Neuron (in vitro differentiated cells): ENCODE results near the gene FBXO41.

Source experiments
- H2AFZ ChIP-seq: one replicate; pipeline ENCODE4 v1.6.1; 2013; ENCODE audit warnings: low read depth, mild to moderate bottlenecking, inconsistent platforms, low read length, moderate library complexity
- H3K27me3 ChIP-seq: one replicate; pipeline ENCODE4 v1.6.1; 2013; ENCODE audit warnings: low read length; ENCODE audit not compliant: insufficient read depth
- H3K36me3 ChIP-seq: one replicate; pipeline ENCODE4 v1.6.1; 2013; ENCODE audit warnings: low read length; ENCODE audit not compliant: insufficient read depth
- H3K4me1 ChIP-seq: one replicate; pipeline ENCODE4 v1.6.1; 2013; ENCODE audit warnings: low read length; ENCODE audit not compliant: insufficient read depth
- H3K4me3 ChIP-seq: 2 replicates; pipeline ENCODE4 v1.5.1; 2013; ENCODE audit warnings: mild to moderate bottlenecking, low read length, moderate library complexity
- H3K9me3 ChIP-seq: one replicate; pipeline ENCODE4 v1.6.1; 2013; ENCODE audit warnings: low read length

Gene FBXO41, protein sequence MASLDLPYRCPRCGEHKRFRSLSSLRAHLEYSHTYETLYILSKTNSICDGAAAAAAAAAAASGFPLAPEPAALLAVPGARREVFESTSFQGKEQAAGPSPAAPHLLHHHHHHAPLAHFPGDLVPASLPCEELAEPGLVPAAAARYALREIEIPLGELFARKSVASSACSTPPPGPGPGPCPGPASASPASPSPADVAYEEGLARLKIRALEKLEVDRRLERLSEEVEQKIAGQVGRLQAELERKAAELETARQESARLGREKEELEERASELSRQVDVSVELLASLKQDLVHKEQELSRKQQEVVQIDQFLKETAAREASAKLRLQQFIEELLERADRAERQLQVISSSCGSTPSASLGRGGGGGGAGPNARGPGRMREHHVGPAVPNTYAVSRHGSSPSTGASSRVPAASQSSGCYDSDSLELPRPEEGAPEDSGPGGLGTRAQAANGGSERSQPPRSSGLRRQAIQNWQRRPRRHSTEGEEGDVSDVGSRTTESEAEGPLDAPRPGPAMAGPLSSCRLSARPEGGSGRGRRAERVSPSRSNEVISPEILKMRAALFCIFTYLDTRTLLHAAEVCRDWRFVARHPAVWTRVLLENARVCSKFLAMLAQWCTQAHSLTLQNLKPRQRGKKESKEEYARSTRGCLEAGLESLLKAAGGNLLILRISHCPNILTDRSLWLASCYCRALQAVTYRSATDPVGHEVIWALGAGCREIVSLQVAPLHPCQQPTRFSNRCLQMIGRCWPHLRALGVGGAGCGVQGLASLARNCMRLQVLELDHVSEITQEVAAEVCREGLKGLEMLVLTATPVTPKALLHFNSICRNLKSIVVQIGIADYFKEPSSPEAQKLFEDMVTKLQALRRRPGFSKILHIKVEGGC

DNA sequence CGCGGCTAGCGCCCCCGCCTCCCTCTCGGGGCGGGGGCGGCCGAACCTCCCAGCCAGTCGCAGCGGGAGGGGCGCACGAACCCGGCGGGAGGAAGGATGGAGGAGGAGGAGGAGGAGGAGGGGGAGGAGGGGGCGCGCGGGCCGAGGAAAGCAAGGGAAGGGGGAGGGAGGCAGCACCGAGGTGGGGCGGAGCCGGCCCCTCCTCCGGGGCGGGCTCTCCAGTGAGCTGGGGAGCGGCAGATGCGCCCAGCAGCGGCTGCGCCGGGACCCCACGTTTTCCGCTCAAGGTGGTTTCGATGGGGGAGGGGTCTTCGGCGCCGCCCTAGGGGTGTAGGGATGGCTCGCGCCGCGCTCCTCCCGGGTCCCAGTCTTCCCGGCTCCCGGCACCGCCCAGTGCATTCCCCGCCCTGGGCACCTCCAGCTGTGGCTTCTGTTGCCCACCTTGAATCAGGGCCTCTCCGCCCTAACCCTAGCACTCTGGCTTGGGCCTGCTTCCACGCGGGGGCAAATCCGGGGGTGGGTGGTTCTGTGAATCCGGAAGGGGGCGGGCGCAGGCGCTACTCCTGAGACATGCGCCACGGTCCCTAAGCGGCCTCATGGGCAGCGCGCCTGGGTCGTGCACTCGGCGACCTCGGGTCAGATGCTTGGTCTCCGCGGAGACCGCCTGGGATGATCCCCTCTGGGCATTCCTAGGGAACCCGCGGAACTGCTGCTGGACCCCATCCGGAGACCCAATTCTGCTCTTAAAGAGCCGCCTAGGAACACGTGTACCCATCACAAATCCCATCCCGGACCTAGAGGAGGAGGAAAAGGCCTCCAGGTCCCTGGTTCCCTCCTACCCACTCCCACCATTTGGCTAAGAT, at the start of gene FBXO41:
Gene FBXO41 (minus strand): TSS at position 183 of the 863 bp plus-strand sequence. CDS start 14,848 bp downstream, outside the sequence.
- H2AFZ ChIP-seq: peak within 1 kb of the TSS; percentile 98
- peak within 1 kb of the TSS; percentile 80 for H3K4me3 ChIP-seq
- no peaks in the 10 kb centered on the region for H3K36me3 ChIP-seq
- no peaks in the 10 kb centered on the region for H3K9me3 ChIP-seq
- peaks cover 16% of the 10 kb centered on the region for H3K4me1 ChIP-seq
- H3K27me3 ChIP-seq: peaks cover 33% of the 10 kb centered on the region

DNA sequence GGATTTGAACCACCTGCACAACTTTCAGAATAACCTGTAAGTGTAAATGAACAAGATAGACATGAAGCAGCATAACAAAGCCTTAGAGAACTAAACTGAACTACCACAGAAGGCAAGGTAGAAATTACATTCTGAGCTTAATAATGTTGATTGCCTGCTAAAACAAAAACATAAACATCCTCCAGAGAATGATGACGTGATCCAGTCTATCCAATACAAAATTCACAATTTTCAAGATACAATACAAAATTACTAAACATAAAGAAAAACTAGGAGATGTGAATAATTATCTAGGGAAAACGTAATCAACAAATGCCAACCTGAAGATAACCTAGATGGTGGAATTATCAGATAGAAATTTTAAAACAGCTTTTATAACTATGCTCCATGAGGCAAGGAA, 49.8 kb upstream of the FBXO41 start:
- Histone ChIP-seq H3K9me3 (no peaks in the 10 kb centered on the region), H3K4me1 (no peaks in the 10 kb centered on the region), H3K27me3 (no peaks in the 10 kb centered on the region), H2AFZ (no peak overlapping the region), H3K36me3 (no peaks in the 10 kb centered on the region), H3K4me3 (no peak overlapping the region)

DNA sequence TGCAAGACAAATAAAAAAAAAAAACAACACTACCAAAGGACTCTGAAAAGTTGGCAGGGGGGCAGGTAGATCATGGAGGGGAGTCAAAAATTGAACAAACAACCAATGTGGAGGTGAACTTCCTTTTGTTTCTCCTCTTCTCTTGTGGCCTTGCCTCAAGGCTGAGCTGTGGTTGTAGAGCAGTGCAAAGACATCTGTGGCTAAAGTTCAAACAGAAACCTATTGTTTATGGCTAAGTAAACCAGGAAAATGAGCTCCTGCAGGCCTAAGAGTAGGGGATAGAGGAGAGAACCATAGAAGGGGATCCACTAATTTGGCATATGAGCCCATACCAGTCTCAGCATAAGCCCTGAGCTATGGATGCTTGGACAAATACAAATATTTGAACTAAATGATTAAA, 49.3 kb upstream of the FBXO41 start:
- Histone ChIP-seq H3K4me3 (no peak overlapping the region), H3K36me3 (no peaks in the 10 kb centered on the region), H3K4me1 (no peaks in the 10 kb centered on the region), H3K27me3 (no peaks in the 10 kb centered on the region), H3K9me3 (no peaks in the 10 kb centered on the region), H2AFZ (no peak overlapping the region)

DNA sequence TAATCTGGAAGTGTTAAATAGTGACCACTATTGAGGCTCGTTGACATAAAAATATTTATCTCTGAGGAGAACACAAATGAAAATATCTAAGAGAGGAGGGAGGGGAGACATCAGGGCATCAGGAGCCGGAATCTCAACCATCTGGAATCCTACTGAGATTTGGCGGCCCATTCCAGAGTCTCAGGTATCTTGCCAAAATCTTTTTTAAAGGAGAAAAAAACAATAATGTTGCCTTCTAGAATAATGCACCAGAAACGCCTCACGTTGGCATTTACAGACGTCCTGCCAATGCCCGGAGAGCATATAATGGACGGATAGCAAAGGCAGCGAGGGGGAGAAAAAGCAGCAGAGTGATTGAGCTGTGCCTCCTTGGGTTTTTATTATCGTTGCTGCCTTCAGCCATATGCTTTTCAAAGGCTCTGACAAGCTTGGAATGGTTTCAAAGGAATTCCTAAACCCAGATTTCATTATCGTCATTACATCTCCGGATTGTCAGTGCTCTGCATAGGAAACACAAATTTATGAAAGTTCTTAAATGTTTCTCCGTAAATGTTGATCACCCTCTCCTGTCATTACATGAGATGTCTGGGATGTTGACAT, 39.9 kb upstream of the FBXO41 start:
- no peak overlapping the region for H2AFZ ChIP-seq
- H3K27me3 ChIP-seq: peaks cover 14% of the 10 kb centered on the region
- H3K4me3 ChIP-seq: no peak overlapping the region
- H3K36me3 ChIP-seq: no peaks in the 10 kb centered on the region
- no peaks in the 10 kb centered on the region for H3K9me3 ChIP-seq
- H3K4me1 ChIP-seq: no peaks in the 10 kb centered on the region

DNA sequence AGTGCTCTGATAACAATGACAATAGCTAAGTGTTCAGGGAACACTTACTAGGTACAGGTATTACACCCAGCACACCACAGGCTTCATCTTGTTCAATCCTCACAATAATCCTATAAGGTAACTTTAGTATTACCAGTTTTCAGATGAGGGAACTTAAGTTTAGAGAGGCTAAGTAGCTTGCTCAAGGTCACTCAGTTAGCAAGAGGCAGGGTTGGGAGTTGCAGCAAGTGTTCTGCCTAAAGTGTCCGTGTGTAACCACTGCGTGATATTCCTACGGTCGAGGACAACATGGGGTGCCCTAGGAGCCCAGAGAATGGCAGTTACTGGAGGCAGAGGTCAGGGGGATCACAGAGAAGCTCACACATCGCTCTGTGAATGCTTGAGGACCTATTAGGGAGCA, 39.3 kb upstream of the FBXO41 start:
- Histone ChIP-seq H3K36me3 (no peaks in the 10 kb centered on the region), H3K4me1 (no peaks in the 10 kb centered on the region), H3K27me3 (peaks cover 14% of the 10 kb centered on the region)

DNA sequence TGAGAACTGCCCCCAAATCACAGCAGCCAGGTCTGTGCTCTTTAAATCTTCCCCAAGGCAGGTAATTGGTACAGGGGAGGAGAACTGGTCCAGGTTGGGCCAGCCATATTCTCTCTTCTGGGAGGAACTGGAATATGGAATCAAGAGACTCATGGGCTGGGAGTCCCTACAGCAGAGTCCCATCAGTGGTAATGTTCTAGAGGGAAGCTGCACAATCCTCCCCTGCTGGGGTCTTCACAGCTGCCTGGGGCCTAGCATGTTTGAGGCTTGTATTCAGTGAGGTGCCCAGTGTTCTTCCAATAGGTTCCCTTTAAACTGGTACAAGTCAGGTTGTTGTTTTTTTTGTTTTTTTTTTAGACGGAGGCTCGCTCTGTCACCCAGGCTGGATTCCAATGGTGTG, 30.2 kb upstream of the FBXO41 start:
- Histone ChIP-seq H3K36me3 (no peaks in the 10 kb centered on the region), H3K4me1 (no peaks in the 10 kb centered on the region), H3K9me3 (no peaks in the 10 kb centered on the region), H3K27me3 (peaks cover 10% of the 10 kb centered on the region), H2AFZ (no peak overlapping the region), H3K4me3 (no peak overlapping the region)

More for the DNA sequence above, 39.3 kb upstream of the FBXO41 start:
- Histone ChIP-seq H2AFZ (no peak overlapping the region), H3K4me3 (no peak overlapping the region), H3K9me3 (no peaks in the 10 kb centered on the region)

DNA sequence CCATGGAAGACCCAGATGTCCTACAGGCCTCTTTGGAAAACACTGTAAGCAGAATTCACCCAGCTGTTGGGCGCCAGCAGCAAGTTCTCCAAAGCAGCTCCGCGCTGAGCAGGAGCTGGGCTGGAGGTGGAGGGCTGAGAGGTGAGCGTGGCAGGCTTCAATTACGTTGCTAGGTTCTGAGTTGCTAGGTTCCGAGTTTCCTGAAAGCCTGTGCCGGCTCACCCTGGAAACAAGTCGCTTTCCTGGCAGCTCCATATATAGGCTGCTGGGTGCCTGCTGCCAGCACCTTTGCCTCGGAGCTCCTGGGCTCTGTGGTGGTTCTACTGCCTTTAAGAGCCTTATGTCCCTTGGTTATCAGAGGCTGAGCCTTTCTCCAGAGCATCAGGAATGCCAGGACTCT, 23.4 kb upstream of the FBXO41 start:
- Histone ChIP-seq H3K36me3 (no peaks in the 10 kb centered on the region), H3K4me1 (no peaks in the 10 kb centered on the region), H2AFZ (no peak overlapping the region), H3K9me3 (peaks cover 3% of the 10 kb centered on the region), H3K4me3 (no peak overlapping the region), H3K27me3 (peaks cover 11% of the 10 kb centered on the region)

DNA sequence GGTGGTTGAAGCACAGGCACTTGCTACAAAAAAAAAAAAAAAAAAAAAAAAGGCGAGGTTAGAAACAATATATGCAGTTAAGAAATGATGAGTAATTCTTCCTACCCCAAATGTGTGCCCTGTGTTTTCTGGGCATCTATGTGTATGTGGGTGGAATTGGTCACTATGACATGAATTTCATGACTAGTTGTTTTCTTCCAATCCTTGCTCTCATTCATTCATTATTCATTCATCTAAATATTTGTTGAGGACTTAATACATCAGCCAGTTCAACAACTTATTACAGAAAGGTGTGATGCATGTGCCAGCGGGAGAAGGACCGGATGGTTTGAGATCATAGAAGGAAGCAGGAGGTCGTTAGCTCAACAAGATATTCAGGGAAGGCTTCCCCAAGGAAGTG, 17.4 kb upstream of the FBXO41 start:
- peaks cover 23% of the 10 kb centered on the region for H3K27me3 ChIP-seq

DNA sequence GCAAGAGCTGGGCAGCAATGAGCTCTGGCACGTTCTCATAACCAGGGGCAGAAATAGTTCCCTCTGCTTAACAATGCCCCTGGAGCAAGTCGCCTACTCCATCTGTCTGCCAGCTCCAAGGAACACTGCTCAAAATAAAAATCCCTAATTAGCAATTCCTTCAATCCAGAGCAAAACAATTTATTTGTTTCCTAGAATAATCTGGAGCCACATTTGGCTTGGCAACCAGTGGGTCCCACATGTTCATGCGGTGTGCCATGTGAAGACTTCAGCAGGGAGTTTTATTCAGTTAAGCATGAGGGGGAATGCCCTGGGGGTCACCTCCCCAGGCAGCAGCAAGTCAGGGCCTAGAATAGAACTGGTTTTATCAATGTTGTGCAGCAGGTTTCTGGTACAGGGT, 16.6 kb upstream of the FBXO41 start:
- Histone ChIP-seq H3K27me3 (peaks cover 26% of the 10 kb centered on the region), H3K4me3 (no peak overlapping the region), H3K4me1 (peaks cover 11% of the 10 kb centered on the region), H2AFZ (no peak overlapping the region), H3K9me3 (no peaks in the 10 kb centered on the region), H3K36me3 (no peaks in the 10 kb centered on the region)

More for the DNA sequence above, 17.4 kb upstream of the FBXO41 start:
- no peak overlapping the region for H3K4me3 ChIP-seq
- H3K36me3 ChIP-seq: no peaks in the 10 kb centered on the region
- no peak overlapping the region for H2AFZ ChIP-seq
- H3K4me1 ChIP-seq: peaks cover 11% of the 10 kb centered on the region
- no peaks in the 10 kb centered on the region for H3K9me3 ChIP-seq

DNA sequence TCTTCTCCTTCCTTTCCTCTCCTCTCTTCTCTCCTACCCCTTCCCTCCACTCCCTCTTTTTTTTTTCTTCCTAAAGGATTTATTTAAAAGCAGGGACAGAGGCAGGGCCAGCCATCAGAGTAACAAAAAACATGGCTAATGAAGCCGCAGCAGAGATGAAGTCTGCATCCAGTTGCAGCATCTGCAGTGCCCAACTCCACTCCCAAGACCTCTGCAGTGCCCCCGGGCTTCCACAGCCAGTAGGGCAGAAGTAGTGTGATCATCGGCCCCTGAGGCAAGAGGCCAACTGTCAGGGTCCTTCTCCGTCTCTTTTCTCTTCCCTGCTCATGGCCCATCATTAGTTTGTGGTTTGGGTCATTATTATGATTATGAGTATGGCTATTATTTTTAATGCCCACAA, 13.3 kb upstream of the FBXO41 start:
- Histone ChIP-seq H3K36me3 (no peaks in the 10 kb centered on the region), H3K27me3 (peaks cover 49% of the 10 kb centered on the region), H3K4me1 (peaks cover 16% of the 10 kb centered on the region), H2AFZ (no peak overlapping the region), H3K9me3 (no peaks in the 10 kb centered on the region), H3K4me3 (no peak overlapping the region)

DNA sequence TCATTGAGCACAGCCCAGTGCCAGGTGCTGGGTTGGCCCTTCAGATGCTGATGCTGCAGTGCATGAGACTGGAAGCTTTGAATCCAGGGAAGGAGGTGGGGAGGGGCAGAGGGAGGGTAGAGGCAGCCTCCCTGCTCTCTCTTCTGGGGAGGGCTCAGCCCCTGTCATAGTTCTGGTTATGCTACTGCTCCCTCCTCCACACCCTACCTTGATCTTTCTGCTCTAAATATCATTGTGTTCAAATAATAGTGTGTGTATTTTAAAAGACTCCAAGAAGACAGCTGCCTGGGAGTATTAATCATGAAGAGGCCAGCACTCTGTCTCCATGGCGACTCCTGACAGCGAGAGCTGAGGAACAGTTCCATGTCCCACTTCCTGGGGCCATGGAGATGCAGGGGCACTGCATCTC, 12.9 kb upstream of the FBXO41 start:
- Histone ChIP-seq H3K27me3 (peaks cover 53% of the 10 kb centered on the region), H3K9me3 (no peaks in the 10 kb centered on the region), H3K36me3 (no peaks in the 10 kb centered on the region), H3K4me1 (peaks cover 16% of the 10 kb centered on the region), H2AFZ (no peak overlapping the region), H3K4me3 (no peak overlapping the region)

DNA sequence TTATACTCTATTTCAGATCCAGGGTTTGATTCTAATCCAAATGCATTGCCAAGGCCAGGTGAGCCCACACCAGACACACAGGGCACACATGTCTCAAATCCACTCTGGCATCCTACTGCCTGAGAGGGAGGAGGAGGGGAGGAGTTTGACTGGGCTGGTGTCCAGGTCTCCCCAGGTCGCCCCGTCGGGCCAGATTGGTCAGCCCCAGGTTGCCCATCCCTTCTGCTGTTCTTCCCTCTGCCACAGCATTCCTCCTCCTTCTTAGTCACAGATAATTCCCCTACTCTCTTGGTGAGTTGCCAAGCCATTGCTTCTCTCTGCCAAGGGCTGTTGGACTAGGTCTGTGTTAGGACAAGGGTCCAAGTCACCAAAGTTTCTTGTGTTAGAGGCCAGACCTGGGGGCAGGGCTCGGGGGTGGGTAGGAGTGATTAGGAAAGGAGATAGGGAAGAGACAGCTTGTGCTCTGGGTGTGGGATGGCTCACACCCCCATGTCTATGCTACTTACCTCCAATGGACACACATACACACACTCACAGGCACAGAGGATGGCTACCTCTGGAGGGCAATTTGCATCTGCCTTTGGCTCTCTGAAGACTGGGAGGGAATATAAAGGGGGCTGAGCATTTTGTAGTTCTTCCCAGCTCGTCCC, 11.6 kb upstream of the FBXO41 start:
- no peak overlapping the region for H2AFZ ChIP-seq
- H3K27me3 ChIP-seq: peaks cover 60% of the 10 kb centered on the region
- no peaks in the 10 kb centered on the region for H3K36me3 ChIP-seq
- no peaks in the 10 kb centered on the region for H3K9me3 ChIP-seq
- no peak overlapping the region for H3K4me3 ChIP-seq
- H3K4me1 ChIP-seq: peaks cover 21% of the 10 kb centered on the region
